ENCODE measurements around the gene DOK6.

DOK6 gene

DNA sequence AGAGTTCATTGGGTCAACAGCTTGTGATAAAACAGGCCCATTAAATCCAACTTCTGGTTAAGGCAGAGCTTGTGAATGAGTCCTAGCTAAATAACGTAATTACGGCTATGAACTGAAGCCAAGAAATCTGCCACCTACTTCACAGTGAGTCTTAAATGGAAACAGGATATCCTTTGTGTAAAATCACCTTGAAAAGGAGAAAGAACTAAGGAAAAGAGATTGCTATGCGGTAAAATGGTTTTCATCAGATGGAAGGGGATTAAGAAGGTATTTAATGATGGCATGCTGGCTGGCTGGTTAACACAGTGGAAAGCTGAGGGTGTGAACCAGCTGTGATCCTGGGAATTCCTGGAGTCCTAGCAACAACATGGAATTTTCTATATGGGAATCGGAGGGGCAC lies 156.6 kb downstream of the DOK6 start:
- no peak for TF ChIP-seq CTCF (IDR thresholded peaks at IDR 0.05; ENCODE audit: insufficient read depth, low read depth, low read length, missing control alignments)
- H3K4me3 ChIP-seq (ENCODE audit: low read length), result no peak overlapping the region
- no peak for DNase-seq (ENCODE audit: low read depth)

DNA sequence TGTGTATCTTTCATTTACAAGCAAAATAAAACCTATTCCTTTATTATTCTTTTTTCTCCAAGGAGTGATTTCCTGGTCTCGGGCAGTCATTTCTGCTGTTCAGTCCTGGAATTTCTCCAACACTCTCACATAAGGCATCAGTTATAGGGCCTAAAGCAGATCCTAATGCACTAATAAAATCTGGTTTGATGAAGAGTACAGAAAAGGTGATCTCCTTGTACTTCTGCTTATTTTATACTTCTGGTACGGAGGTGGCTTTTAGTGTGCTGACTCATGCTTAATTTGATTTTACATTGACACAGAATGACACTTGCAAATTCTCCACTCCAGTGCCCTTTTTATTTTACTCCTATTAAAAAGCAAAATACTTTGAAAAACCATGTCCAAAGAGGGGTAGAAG lies 157.4 kb downstream of the DOK6 start:
- no peak for DNase-seq (ENCODE audit: low read depth)
- no peak overlapping the region for H3K4me3 ChIP-seq (ENCODE audit: low read length)
- no peak for TF ChIP-seq CTCF (IDR thresholded peaks at IDR 0.05; ENCODE audit: insufficient read depth, low read depth, low read length, missing control alignments)

GRCh38 chr18:69559604-69560003 lies 158.9 kb downstream of the DOK6 start:
- H3K4me3 ChIP-seq (ENCODE audit: low read length), result no peak overlapping the region
- peak; percentile 10 for DNase-seq (ENCODE audit: low read depth)
- no peak for TF ChIP-seq CTCF (IDR thresholded peaks at IDR 0.05; ENCODE audit: insufficient read depth, low read depth, low read length, missing control alignments)

GRCh38 chr18:69564602-69565001 lies 163.9 kb downstream of the DOK6 start:
- no peak for TF ChIP-seq CTCF (IDR thresholded peaks at IDR 0.05; ENCODE audit: insufficient read depth, low read depth, low read length, missing control alignments)
- DNase-seq (ENCODE audit: low read depth), result no peak
- no peak overlapping the region for H3K4me3 ChIP-seq (ENCODE audit: low read length)

DNA sequence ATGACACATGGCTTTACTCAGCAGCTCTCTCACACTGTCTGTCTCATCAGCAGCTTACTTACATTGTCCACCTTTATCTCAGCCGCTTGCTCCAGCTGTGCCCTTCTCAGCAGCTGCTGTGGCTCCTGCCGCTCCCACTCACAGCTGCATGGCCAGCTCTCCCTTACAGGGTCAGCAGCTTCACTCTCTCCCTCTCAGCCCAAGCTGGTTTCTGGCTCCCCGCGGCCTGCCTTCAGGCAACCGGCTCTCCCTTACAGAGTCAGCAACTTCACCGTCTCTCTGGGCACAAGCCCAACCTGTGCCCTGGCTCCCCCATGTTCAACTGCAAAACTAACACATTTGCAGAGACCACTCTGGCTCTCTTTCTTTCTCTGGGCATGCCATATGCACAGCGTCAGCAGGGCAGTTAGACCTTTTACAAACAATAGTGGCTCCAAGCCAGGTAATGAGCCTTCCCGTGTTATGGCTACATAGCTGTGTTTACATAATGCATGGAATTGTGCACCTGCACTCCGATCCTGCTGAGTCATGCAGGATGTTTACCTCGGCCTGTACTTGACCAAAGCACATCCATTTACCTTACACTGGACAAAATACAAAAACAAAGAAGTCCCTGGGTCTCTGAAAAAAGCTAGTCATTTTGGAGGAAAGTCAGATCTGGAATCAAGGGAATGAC lies 167.3 kb downstream of the DOK6 start:
- peak; percentile 56 for DNase-seq (ENCODE audit: low read depth)
- TF ChIP-seq CTCF (IDR thresholded peaks at IDR 0.05; ENCODE audit: insufficient read depth, low read depth, low read length, missing control alignments), result no peak
- no peak overlapping the region for H3K4me3 ChIP-seq (ENCODE audit: low read length)

DNA sequence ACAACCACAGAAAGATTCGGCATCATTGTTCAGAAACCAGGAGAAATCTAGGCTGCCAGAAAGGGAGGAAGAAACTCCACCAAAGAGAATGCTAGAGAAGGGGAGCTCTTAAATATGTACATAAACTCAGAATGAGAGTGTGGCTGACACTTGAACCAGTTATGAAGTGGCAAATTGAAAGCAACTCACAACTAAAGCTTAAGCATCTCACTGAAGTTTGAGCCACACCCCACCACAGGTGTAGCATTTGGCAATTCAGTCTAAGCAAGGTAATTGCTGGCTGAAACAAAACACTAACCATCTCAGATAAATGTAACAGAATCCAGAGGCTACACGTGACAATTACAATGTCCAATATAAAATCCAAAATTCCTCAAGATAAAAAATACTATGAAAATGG lies 168.4 kb downstream of the DOK6 start:
- DNase-seq (ENCODE audit: low read depth), result no peak
- TF ChIP-seq CTCF (IDR thresholded peaks at IDR 0.05; ENCODE audit: insufficient read depth, low read depth, low read length, missing control alignments), result no peak
- H3K4me3 ChIP-seq (ENCODE audit: low read length), result no peak overlapping the region

GRCh38 chr18:69574401-69574800 lies 173.7 kb downstream of the DOK6 start:
- no peak for DNase-seq (ENCODE audit: low read depth)
- TF ChIP-seq CTCF (IDR thresholded peaks at IDR 0.05; ENCODE audit: insufficient read depth, low read depth, low read length, missing control alignments), result no peak
- H3K4me3 ChIP-seq (ENCODE audit: low read length), result no peak overlapping the region

All from epithelial cell of esophagus (primary cell).